Neural cell (in vitro differentiated cells): Measurements from ENCODE around the gene TMEM132A.

ENCODE experiments used
- EP300 ChIP-seq: fragments of 450-650 bp; conservative IDR thresholded peaks from 2 replicates; pipeline ENCODE4 v1.6.1; 2014; ENCODE audit warnings: antibody characterized with exemption, mild to moderate bottlenecking, moderate library complexity; ENCODE audit not compliant: poor library complexity, severe bottlenecking
- EZH2 ChIP-seq: fragments of 200-600, 300-800 bp; shearing (Covaris generic), sonication (generic); IDR thresholded peaks from 2 replicates; pipeline ENCODE4 v1.6.1; 2014; ENCODE audit warnings: antibody characterized with exemption, low read length, borderline replicate concordance, mild to moderate bottlenecking; ENCODE audit not compliant: insufficient read depth, poor library complexity, severe bottlenecking
- POLR2AphosphoS5 ChIP-seq: IDR thresholded peaks from 2 replicates; pipeline ENCODE4 v1.6.1; 2012
- RAD21 ChIP-seq: fragments of 450-650 bp; conservative IDR thresholded peaks from 2 replicates; pipeline ENCODE4 v1.6.1; 2014; ENCODE audit warnings: antibody characterized with exemption, mild to moderate bottlenecking, moderate library complexity
- TAF1 ChIP-seq: IDR thresholded peaks from 2 replicates; pipeline ENCODE4 v1.6.1; 2012; ENCODE audit warnings: low read depth
- TF ChIP-seq, protein P1 (sequence below): fragments of 450-650 bp; IDR thresholded peaks from 2 replicates; pipeline ENCODE4 v1.5.1; 2014; ENCODE audit warnings: antibody characterized with exemption, mild to moderate bottlenecking, moderate library complexity; ENCODE audit not compliant: poor library complexity, severe bottlenecking
- TF ChIP-seq, protein P2 (sequence below): IDR thresholded peaks from 2 replicates; pipeline ENCODE4 v1.6.1; 2012; ENCODE audit warnings: borderline replicate concordance

DNA sequence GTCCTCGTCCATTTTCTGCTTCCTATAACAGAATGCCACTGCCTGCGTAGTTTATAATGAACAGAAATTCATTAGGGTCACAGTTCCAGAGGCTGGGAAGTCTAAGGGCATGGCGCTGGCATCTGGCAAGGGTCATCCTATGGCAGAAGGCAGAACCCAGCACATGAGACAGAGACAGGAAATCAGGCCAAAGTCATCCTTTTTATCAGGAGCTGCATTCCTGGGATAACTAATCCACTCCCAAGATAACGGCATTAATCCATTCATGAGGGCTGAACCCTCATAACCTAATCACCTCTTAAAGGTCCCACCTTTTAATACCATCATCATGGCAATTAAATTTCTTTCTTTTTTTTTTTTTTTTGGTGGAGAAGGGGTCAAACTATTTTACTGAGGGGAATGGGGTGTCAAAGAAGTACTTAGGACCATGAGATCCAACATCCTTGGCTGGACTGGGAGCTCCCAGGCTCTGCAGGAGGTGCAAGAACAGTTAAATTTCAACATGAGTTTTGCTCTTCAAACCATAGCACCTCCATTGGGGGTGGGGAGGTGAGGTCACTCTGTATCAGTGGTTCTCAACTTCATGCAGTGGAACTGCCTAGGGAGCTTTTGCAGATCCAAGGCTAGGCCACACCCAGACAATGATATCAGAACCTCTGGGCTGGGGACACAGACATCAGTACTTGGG lies 5.9 kb upstream of the TMEM132A start:
- no peak for TF ChIP-seq EP300
- TF ChIP-seq, protein P1, sequence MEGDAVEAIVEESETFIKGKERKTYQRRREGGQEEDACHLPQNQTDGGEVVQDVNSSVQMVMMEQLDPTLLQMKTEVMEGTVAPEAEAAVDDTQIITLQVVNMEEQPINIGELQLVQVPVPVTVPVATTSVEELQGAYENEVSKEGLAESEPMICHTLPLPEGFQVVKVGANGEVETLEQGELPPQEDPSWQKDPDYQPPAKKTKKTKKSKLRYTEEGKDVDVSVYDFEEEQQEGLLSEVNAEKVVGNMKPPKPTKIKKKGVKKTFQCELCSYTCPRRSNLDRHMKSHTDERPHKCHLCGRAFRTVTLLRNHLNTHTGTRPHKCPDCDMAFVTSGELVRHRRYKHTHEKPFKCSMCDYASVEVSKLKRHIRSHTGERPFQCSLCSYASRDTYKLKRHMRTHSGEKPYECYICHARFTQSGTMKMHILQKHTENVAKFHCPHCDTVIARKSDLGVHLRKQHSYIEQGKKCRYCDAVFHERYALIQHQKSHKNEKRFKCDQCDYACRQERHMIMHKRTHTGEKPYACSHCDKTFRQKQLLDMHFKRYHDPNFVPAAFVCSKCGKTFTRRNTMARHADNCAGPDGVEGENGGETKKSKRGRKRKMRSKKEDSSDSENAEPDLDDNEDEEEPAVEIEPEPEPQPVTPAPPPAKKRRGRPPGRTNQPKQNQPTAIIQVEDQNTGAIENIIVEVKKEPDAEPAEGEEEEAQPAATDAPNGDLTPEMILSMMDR = no peak
- TF ChIP-seq POLR2AphosphoS5 = no peak
- TF ChIP-seq, protein P2, sequence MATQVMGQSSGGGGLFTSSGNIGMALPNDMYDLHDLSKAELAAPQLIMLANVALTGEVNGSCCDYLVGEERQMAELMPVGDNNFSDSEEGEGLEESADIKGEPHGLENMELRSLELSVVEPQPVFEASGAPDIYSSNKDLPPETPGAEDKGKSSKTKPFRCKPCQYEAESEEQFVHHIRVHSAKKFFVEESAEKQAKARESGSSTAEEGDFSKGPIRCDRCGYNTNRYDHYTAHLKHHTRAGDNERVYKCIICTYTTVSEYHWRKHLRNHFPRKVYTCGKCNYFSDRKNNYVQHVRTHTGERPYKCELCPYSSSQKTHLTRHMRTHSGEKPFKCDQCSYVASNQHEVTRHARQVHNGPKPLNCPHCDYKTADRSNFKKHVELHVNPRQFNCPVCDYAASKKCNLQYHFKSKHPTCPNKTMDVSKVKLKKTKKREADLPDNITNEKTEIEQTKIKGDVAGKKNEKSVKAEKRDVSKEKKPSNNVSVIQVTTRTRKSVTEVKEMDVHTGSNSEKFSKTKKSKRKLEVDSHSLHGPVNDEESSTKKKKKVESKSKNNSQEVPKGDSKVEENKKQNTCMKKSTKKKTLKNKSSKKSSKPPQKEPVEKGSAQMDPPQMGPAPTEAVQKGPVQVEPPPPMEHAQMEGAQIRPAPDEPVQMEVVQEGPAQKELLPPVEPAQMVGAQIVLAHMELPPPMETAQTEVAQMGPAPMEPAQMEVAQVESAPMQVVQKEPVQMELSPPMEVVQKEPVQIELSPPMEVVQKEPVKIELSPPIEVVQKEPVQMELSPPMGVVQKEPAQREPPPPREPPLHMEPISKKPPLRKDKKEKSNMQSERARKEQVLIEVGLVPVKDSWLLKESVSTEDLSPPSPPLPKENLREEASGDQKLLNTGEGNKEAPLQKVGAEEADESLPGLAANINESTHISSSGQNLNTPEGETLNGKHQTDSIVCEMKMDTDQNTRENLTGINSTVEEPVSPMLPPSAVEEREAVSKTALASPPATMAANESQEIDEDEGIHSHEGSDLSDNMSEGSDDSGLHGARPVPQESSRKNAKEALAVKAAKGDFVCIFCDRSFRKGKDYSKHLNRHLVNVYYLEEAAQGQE = no peak
- TF ChIP-seq RAD21 = no peak
- no peak for TF ChIP-seq TAF1
- TF ChIP-seq EZH2 = no peak
